ENCODE data around the gene CHCHD6. TPM values are rescaled to one million over a fixed set of nuclear protein-coding genes. Genes with fewer than 3 reads are reported as not detected.

Gene CHCHD6
- total and polyA plus RNA-seq, 12 donors: 10.6 to 22.5 (median 17.6) TPM

DNA sequence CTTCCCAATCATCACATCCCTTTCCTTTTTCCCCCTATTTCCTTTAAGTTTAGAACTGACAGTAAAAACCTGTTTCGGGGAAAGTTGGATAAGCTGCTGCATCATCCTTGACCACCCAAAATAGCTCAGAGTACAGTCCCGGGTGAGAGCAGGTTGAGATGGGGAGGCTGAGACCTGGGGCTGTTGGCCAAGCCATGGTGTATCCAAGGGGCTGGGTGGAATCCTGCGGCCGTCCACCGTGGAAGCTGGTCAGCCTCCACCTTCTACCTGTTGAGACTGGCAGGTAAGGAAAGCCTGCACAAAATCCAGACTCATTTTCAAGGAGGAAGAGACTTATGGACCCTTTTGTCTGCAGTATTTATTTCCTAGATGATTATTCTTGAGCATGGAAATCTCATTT is 150.6 kb downstream of the CHCHD6 start:
- Histone ChIP-seq H3K4me1 (replicated peaks in 1 of 2) (peaks cover 0 to 8% of the 10 kb centered on the region in 2 donors), H3K36me3 (replicated peaks in 1 of 2) (no peaks in the 10 kb centered on the region), H3K4me3 (no peak overlapping the region), H3K27me3 (no peaks in the 10 kb centered on the region), H3K27ac (no peak overlapping the region), H3K9me3 (replicated peaks in 1 of 3) (no peaks in the 10 kb centered on the region)
- intact Hi-C loops (cut with DNase I): no loop called here
- no peak for DNase-seq
- WGBS, 4 donors: 68 to 75% (median 71%) methylated on average over 5 of the region's 5 CpGs
- no peak for TF ChIP-seq POLR2A (IDR thresholded peaks at IDR 0.05)
- TF ChIP-seq, protein P1, sequence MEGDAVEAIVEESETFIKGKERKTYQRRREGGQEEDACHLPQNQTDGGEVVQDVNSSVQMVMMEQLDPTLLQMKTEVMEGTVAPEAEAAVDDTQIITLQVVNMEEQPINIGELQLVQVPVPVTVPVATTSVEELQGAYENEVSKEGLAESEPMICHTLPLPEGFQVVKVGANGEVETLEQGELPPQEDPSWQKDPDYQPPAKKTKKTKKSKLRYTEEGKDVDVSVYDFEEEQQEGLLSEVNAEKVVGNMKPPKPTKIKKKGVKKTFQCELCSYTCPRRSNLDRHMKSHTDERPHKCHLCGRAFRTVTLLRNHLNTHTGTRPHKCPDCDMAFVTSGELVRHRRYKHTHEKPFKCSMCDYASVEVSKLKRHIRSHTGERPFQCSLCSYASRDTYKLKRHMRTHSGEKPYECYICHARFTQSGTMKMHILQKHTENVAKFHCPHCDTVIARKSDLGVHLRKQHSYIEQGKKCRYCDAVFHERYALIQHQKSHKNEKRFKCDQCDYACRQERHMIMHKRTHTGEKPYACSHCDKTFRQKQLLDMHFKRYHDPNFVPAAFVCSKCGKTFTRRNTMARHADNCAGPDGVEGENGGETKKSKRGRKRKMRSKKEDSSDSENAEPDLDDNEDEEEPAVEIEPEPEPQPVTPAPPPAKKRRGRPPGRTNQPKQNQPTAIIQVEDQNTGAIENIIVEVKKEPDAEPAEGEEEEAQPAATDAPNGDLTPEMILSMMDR (IDR thresholded peaks at IDR 0.05): no peak

DNA sequence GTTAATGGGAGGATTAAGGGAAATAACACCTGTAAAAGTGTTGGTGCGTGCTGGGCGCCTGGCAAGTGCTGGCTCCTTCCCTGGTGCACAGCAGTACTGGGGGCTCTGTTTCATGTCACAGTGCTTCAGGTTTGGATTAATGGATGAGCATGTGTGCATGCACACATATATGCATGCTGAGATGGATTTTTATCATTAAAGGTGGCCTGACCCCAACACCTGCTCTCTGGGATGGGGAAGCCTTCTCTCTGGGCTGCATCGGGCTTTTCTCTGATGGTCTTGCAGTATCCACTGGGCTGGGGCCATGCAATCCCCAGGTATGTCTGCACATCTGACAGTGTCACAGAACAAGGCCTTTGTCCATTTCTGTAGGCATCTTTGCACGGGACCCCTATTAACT is 151.3 kb downstream of the CHCHD6 start:
- DNase-seq: no peak
- Histone ChIP-seq H3K4me1 (replicated peaks in 1 of 2) (peaks cover 0 to 8% of the 10 kb centered on the region in 2 donors), H3K4me3 (no peak overlapping the region), H3K9me3 (replicated peaks in 1 of 3) (no peaks in the 10 kb centered on the region), H3K27me3 (no peaks in the 10 kb centered on the region), H3K27ac (no peak overlapping the region), H3K36me3 (replicated peaks in 1 of 2) (no peaks in the 10 kb centered on the region)
- intact Hi-C loops (cut with DNase I): no loop called here
- WGBS, 4 donors: 86 to 100% (median 97%) methylated on average over 3 to 4 of the region's 4 CpGs
- no peak for TF ChIP-seq POLR2A (IDR thresholded peaks at IDR 0.05)
- TF ChIP-seq, protein P1 (IDR thresholded peaks at IDR 0.05): no peak

DNA sequence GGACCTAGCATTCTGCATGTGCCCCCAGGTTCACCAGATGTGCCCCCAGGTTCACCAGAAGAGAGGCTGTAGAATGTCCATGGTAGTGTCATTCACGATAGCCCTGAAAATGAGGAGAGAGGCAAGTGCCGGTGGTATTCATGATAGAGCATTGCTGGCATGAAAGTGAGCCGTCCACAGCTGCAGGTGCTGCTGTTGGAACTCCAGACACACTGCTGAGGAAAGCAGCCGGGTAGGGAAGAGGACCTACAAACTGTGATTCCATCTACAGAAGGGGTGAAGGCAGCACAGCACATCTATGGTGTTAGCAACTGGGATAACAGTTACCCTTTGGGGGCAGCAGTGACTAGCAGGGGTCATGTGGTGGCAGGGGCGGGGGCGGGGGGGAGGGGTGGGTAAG is 153.9 kb downstream of the CHCHD6 start:
- 91 to 100% (median 95%) methylated on average over 4 to 6 of the region's 6 CpGs for WGBS, 4 donors
- DNase-seq: no peak
- Histone ChIP-seq H3K9me3 (replicated peaks in 1 of 3) (no peaks in the 10 kb centered on the region), H3K36me3 (replicated peaks in 1 of 2) (no peaks in the 10 kb centered on the region), H3K27me3 (no peaks in the 10 kb centered on the region), H3K27ac (no peak overlapping the region), H3K4me3 (no peak overlapping the region), H3K4me1 (replicated peaks in 1 of 2) (peaks cover 0 to 8% of the 10 kb centered on the region in 2 donors)
- TF ChIP-seq, protein P1 (IDR thresholded peaks at IDR 0.05): no peak
- no peak for TF ChIP-seq POLR2A (IDR thresholded peaks at IDR 0.05)
- intact Hi-C loops (cut with DNase I): no loop called here

DNA sequence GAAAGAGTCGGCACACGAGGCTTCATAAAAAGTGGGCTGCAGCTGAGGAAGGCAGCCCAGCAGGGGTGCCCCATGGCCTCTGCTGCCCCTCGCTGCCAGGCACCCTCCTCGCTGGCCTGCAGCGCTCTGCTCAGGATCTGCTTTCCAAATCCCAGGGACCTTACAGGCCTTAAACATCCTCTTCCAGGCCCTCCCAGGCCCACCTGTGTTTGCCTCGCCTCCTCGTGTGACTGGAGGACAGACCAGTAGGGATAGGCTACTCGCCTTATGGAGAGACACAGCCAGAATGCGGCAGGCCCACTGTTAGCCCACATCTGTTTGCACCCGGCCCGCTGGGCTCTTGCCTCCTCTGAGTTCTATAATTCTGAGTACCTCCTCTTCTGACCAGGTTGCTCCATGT is 154.4 kb downstream of the CHCHD6 start:
- Histone ChIP-seq H3K27me3 (no peaks in the 10 kb centered on the region), H3K9me3 (replicated peaks in 1 of 3) (no peaks in the 10 kb centered on the region), H3K4me3 (no peak overlapping the region), H3K4me1 (replicated peaks in 1 of 2) (peaks cover 0 to 8% of the 10 kb centered on the region in 2 donors), H3K36me3 (replicated peaks in 1 of 2) (no peaks in the 10 kb centered on the region), H3K27ac (no peak overlapping the region)
- DNase-seq: no peak
- TF ChIP-seq, protein P1 (IDR thresholded peaks at IDR 0.05): no peak
- TF ChIP-seq POLR2A (IDR thresholded peaks at IDR 0.05): no peak
- 87 to 96% (median 93%) methylated on average over 9 to 11 of the region's 11 CpGs for WGBS, 4 donors
- intact Hi-C loops (cut with DNase I): no loop called here

Data from adrenal gland (tissue), 12 donors.